GM12864 (cell line): ENCODE results near the gene CAGE1.

Source experiments
- DNase-seq: peaks from one replicate; pipeline ENCODE4 v3.0.0-alpha.2; 2011; ENCODE audit warnings: low read depth
- H3K4me3 ChIP-seq: 2 replicates; pipeline ENCODE4 v1.5.1; 2011; ENCODE audit warnings: mild to moderate bottlenecking, low read depth, low read length, control low read depth
- TF ChIP-seq, protein P1 (sequence below): IDR thresholded peaks from 2 replicates; pipeline ENCODE4 v1.5.1; 2011; ENCODE audit warnings: low read depth, mild to moderate bottlenecking, moderate library complexity, low read length, control low read depth, inconsistent platforms; ENCODE audit errors: missing control alignments

Gene CAGE1

DNA sequence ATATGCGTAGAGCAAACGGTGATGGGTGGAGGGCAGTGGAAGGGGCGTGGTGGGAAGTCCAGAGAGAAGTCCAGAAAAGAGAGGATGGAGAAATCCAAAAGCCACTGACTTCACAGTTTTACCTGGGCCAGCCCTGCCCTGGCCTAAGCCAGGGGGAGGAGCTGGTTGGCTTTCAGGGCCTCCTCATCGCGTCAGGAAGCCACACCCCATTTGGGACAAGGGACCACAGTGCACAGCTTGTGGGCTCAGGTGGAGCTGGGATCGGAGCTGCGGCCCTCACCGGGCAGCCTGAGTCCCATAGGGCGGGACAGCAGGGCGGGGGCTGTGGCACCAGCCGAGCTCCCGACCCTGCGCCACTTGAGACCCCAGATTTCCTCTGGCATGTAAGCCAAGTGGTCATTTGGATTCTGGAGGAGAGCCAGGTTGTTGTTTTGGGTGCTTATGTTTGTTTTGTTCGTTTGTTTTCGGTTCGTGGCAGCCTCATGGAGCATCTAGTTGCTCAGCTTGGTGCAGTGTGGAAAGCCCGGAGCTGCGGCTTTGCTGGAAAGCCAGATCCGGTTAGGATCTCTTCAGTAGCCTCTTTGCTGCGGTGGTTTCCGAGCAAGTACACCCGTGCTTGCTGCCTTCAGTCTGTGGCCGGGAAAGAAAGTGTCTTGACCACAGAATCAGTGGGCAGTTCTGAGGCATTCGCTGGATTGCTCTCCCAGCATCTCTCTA, 42.3 kb upstream of the CAGE1 start:
- TF ChIP-seq, protein P1, sequence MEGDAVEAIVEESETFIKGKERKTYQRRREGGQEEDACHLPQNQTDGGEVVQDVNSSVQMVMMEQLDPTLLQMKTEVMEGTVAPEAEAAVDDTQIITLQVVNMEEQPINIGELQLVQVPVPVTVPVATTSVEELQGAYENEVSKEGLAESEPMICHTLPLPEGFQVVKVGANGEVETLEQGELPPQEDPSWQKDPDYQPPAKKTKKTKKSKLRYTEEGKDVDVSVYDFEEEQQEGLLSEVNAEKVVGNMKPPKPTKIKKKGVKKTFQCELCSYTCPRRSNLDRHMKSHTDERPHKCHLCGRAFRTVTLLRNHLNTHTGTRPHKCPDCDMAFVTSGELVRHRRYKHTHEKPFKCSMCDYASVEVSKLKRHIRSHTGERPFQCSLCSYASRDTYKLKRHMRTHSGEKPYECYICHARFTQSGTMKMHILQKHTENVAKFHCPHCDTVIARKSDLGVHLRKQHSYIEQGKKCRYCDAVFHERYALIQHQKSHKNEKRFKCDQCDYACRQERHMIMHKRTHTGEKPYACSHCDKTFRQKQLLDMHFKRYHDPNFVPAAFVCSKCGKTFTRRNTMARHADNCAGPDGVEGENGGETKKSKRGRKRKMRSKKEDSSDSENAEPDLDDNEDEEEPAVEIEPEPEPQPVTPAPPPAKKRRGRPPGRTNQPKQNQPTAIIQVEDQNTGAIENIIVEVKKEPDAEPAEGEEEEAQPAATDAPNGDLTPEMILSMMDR = no peak
- no peak overlapping the region for H3K4me3 ChIP-seq
- DNase-seq = no peak

DNA sequence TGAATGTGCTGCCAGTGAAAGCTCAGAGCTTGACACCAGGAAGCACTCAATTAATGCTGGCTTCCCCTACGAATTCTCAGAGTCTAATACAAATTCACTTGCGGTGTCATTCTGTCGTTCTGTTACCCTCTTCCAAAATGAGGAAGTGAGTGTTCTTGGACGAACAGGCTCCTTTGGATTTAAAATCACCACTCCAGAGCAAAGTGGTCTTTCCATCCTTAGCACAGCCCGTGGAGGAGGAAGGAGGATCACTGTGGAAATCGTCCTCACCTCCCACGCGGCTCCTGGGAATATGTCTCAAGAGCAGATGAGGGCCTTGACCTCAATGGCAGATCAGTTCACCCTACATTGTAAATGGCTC, 41.8 kb upstream of the CAGE1 start:
- TF ChIP-seq, protein P1 = no peak
- H3K4me3 ChIP-seq = no peak overlapping the region
- no peak for DNase-seq

DNA sequence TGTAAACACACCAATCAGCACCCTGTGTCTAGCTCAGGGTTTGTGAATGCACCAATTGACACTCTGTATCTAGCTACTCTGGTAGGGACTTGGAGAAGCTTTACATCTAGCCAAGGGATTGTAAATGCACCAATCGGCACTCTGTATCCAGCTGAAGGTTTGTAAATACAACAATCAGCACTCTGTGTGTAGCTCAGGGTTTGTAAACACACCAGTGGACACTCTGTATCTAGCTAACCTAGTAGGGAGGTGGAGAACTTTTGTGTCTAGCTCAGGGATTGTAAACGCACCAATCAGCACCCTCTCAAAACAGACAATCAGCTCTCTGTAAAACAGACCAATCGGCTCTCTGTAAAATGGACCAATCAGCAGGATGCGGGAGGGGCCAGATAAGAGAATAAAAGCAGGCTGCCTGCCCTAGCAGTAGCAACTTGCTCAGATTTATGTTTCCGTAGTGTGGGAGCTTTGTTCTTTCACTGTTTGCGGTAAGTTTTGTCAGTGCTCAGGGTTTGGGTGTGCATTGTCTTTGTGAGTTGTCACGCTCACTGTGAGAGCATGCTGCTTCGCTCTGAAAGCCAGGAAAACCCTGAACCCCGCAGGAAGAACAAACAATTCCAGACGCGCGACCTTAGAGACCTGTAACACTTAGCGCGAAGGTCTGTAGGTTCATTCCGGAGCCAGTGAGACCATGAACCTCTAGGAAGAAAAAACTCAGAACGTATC, 37.1 kb upstream of the CAGE1 start:
- TF ChIP-seq, protein P1 = no peak
- no peak overlapping the region for H3K4me3 ChIP-seq
- no peak for DNase-seq

DNA sequence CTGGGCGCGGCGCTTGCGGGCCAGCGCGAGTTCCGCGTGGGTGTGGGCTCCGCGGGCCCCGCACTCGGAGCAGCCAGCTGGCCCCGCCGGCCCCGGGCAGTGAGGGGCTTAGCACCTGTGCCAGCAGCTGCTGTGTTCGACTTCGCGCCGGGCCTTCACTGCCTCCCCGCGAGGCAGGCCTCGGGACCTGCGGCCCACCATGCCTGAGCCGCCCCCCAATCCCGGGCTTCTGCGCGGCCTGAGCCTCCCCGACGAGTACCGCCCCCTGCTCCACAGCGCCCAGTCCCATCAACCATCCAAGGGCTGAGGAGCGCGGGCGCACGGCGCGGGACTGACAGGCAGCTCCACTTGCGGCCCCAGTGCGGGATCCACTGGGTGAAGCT, 36.3 kb upstream of the CAGE1 start:
- no peak for DNase-seq
- TF ChIP-seq, protein P1 = no peak

DNA sequence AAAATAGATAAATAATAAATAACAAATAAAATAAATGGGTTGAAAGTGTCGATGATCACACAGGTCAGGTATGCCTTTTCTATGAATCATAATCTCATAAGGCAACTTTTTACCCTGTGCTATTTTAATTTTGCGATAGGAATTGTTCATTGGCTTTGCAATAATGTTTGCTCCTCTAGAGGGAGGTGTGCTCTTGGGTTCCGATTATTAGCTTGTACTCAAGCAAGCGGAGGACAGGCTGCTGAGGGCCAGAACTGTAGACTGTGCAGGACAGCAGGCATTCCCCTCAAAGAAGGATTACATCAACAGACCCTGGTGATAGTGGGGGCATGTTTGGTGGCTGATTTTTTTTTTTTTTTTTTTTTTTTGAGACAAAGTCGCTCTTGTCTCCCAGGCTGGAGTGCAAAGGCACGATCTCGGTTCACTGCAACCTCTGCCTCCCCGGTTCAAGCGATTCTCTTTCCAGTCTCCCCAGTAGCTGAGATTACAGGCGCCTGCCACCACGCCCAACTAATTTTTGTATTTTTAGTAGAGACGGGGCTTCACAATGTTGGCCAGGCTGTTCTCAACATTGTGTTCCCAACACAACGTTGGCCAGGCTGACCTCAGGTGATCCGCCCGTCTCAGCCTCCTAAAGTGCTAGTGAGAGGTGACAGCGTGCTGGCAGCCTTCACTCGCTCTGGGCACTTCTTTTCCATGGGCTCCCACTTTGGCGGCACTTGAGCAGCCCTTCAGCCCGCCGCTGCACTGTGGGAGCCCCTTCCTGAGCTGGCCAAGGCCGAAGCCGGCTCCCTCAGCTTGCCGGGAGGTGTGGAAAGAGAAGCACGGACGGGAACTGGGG, 35.6 kb upstream of the CAGE1 start:
- no peak for DNase-seq
- no peak overlapping the region for H3K4me3 ChIP-seq
- TF ChIP-seq, protein P1 = peak; percentile 14

More for the DNA sequence above, 36.3 kb upstream of the CAGE1 start:
- no peak overlapping the region for H3K4me3 ChIP-seq

DNA sequence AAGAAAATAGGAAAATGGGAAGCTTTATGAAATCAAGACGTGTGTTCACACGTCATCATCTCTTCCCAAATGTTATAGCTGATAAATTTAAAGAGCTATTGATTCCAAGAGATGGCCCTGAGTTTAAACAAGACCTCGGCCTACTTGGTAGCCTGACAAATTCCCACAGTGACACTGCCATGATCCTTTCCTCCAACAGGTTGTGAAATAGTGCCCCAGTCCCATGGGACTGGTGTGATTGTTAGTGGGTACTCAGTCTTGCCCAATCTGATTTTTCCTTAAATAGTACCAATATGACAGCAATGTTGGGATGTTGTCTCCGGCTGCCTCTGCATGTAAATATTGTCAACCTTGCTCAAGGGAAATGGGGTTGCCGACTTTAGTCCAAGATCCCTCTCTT, 34.5 kb upstream of the CAGE1 start:
- TF ChIP-seq, protein P1 = no peak
- no peak overlapping the region for H3K4me3 ChIP-seq
- no peak for DNase-seq
